HEK293 (cell line): Measurements from ENCODE around the gene PNPO.

Source experiments
- CTCF ChIA-PET: fragments of 350-600 bp; formaldehyde crosslinking; extraction: SDS; loops from one replicate; lab custom pipeline; 2021; ENCODE audit warnings: antibody characterized with exemption; lab: Yijun Ruan, JAX
- POLR2A ChIA-PET: fragments of 300-600 bp; formaldehyde crosslinking; extraction: SDS; loops from one replicate; lab custom pipeline; 2020; ENCODE audit warnings: antibody characterized with exemption, inconsistent platforms; lab: Yijun Ruan, JAX
- H3K27ac ChIP-seq: fragments of 200-500 bp; sonication (Bioruptor generic); 2 replicates; pipeline ENCODE4 v1.5.1; 2014; ENCODE audit warnings: low read depth, low read length, control low read depth, inconsistent platforms; ENCODE audit errors: extremely low read depth
- H3K36me3 ChIP-seq, 2 experiments: fragments of 200-500 bp in 1 of 2; sonication (Bioruptor generic) in 1 of 2; 1 replicate in 1 of 2; 2 replicates in 1 of 2; pipeline ENCODE4 v1.5.1; 2014 to 2017; ENCODE audit warnings: inconsistent platforms in 2 of 2, low read length in 2 of 2; ENCODE audit not compliant: control insufficient read depth in 2 of 2, insufficient read depth in 1 of 2
- H3K4me1 ChIP-seq: fragments of 200-500 bp; sonication (Bioruptor generic); 2 replicates; pipeline ENCODE4 v1.5.1; 2014; ENCODE audit warnings: mild to moderate bottlenecking, low read length, inconsistent platforms; ENCODE audit not compliant: control insufficient read depth, insufficient read depth
- H3K4me3 ChIP-seq: 2 replicates; pipeline ENCODE4 v1.5.1; 2011; ENCODE audit warnings: low read depth, mild to moderate bottlenecking, control low read depth, low read length, moderate library complexity
- H3K9me3 ChIP-seq: fragments of 200-500 bp; sonication (Bioruptor generic); 2 replicates; pipeline ENCODE4 v1.5.1; 2014; ENCODE audit warnings: low read depth, low read length, inconsistent platforms; ENCODE audit not compliant: control insufficient read depth, insufficient read depth
- GLI2 ChIP-seq: fragments of 450-650 bp; formaldehyde crosslinking; IDR thresholded peaks from 2 replicates; pipeline ENCODE4; 2017; ENCODE audit warnings: missing biosample characterization, missing genetic modification characterization, low read depth, borderline replicate concordance
- HOXD13 ChIP-seq: sonication (generic); formaldehyde crosslinking; IDR thresholded peaks from 2 replicates; pipeline ENCODE4 v1.8.0; 2022; ENCODE audit warnings: missing genetic modification reagents, borderline replicate concordance
- OVOL3 ChIP-seq: fragments of 450-650 bp; formaldehyde crosslinking; IDR thresholded peaks from 2 replicates; pipeline ENCODE4 v1.5.1; 2016; ENCODE audit warnings: missing biosample characterization, missing genetic modification characterization
- PRDM1 ChIP-seq: fragments of 450-650 bp; formaldehyde crosslinking; IDR thresholded peaks from 2 replicates; pipeline ENCODE4; 2016; ENCODE audit warnings: missing biosample characterization, missing genetic modification characterization
- SP7 ChIP-seq: fragments of 450-650 bp; formaldehyde crosslinking; IDR thresholded peaks from 2 replicates; pipeline ENCODE4 v1.5.1; 2016; ENCODE audit warnings: missing biosample characterization, missing genetic modification characterization
- WT1 ChIP-seq: fragments of 450-650 bp; formaldehyde crosslinking; IDR thresholded peaks from 2 replicates; pipeline ENCODE4 v1.5.1; 2016; ENCODE audit warnings: missing biosample characterization, missing genetic modification characterization
- ZFP41 ChIP-seq: fragments of 450-650 bp; formaldehyde crosslinking; IDR thresholded peaks from 2 replicates; pipeline ENCODE4 v1.5.1; 2016; ENCODE audit warnings: missing biosample characterization, missing genetic modification characterization, borderline replicate concordance
- ZIC2 ChIP-seq: fragments of 450-650 bp; formaldehyde crosslinking; IDR thresholded peaks from 2 replicates; pipeline ENCODE4 v1.5.1; 2016; ENCODE audit warnings: missing biosample characterization, missing genetic modification characterization
- ZNF175 ChIP-seq: fragments of 450-650 bp; formaldehyde crosslinking; IDR thresholded peaks from 2 replicates; pipeline ENCODE4 v1.5.1; 2016; ENCODE audit warnings: missing biosample characterization, missing genetic modification characterization
- ZNF341 ChIP-seq: fragments of 450-650 bp; formaldehyde crosslinking; IDR thresholded peaks from 2 replicates; pipeline ENCODE4; 2016; ENCODE audit warnings: low read depth, missing biosample characterization, missing genetic modification characterization
- ZNF433 ChIP-seq: fragments of 450-650 bp; formaldehyde crosslinking; IDR thresholded peaks from 2 replicates; pipeline ENCODE4 v1.5.1; 2016; ENCODE audit warnings: missing biosample characterization, missing genetic modification characterization, low read depth
- ZNF558 ChIP-seq: fragments of 450-650 bp; formaldehyde crosslinking; IDR thresholded peaks from 2 replicates; pipeline ENCODE4 v1.5.1; 2016; ENCODE audit warnings: missing biosample characterization, missing genetic modification characterization
- ZNF585B ChIP-seq: fragments of 450-650 bp; formaldehyde crosslinking; IDR thresholded peaks from 2 replicates; pipeline ENCODE4 v1.5.1; 2016; ENCODE audit warnings: missing biosample characterization, missing genetic modification characterization
- ZNF664 ChIP-seq: fragments of 450-650 bp; formaldehyde crosslinking; IDR thresholded peaks from 2 replicates; pipeline ENCODE4 v1.5.1; 2016; ENCODE audit warnings: missing biosample characterization, missing genetic modification characterization
- ZNF76 ChIP-seq: fragments of 450-650 bp; formaldehyde crosslinking; IDR thresholded peaks from 2 replicates; pipeline ENCODE4; 2016; ENCODE audit warnings: low read depth, missing biosample characterization, missing genetic modification characterization, borderline replicate concordance
- ZNF768 ChIP-seq: fragments of 450-650 bp; formaldehyde crosslinking; IDR thresholded peaks from 2 replicates; pipeline ENCODE4 v1.5.1; 2018; ENCODE audit warnings: missing biosample characterization, mild to moderate bottlenecking, missing genetic modification characterization
- ZNF837 ChIP-seq: fragments of 450-650 bp; formaldehyde crosslinking; IDR thresholded peaks from 2 replicates; pipeline ENCODE4 v1.5.1; 2016; ENCODE audit warnings: missing biosample characterization, missing genetic modification characterization
- TF ChIP-seq, protein P1 (sequence below): fragments of 450-650 bp; formaldehyde crosslinking; IDR thresholded peaks from 2 replicates; pipeline ENCODE4 v1.5.1; 2016; ENCODE audit warnings: missing biosample characterization, missing genetic modification characterization, low read depth
- TF ChIP-seq, protein P2 (sequence below): fragments of 450-650 bp; formaldehyde crosslinking; IDR thresholded peaks from 2 replicates; pipeline ENCODE4 v1.5.1; 2016; ENCODE audit warnings: missing biosample characterization, missing genetic modification characterization
- TF ChIP-seq, protein P3 (sequence below): fragments of 450-650 bp; formaldehyde crosslinking; IDR thresholded peaks from 2 replicates; pipeline ENCODE4 v1.5.1; 2017; ENCODE audit warnings: missing biosample characterization, missing genetic modification characterization

Gene PNPO

DNA sequence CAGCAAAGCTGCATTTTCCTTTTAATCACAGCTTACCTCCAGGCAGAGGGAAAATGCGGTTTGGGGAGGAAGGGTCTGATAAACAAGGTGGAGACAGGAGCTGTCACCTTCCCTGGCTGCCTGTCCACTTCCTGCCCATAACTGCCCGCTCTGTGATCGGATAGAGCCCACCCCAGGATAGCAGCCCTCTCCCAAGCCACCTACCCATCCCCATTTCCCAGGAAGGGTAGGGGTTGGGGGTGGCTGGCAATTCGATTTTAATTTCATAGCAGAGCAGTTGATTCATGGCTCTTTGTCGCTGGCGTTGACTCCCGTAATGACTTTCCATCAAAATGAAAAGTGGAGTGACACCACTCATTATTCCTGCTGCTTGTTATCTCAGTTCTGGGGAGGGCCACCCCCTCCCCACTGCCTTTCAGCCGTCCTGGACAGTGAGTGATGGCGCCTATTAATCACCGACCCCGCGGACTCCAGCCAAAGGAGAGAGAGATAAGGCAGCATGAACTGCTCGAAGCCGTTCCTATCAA, 40.8 kb downstream of the PNPO start:
- Histone ChIP-seq H3K9me3 (no peaks in the 10 kb centered on the region), H3K4me3 (no peak overlapping the region), H3K27ac (no peak overlapping the region), H3K36me3 (peaks cover 22 to 67% of the 10 kb centered on the region in 2 experiments), H3K4me1 (no peaks in the 10 kb centered on the region)
- POLR2A ChIA-PET = interaction anchor here (2.1 kb wide), 1 partner anchor 36 kb away, joined by 6 read pairs; no protein-coding TSS in a partner anchor
- TF ChIP-seq ZIC2 (peak; percentile 80), WT1 (peak; percentile 81), SP7 (peak; percentile 94), ZNF837 (tag by site-specific recombination) (no peak)
- CTCF ChIA-PET = interaction anchor here (3.5 to 21.9 kb wide), 3 partner anchors 11 to 34 kb away, joined by 21 to 592 read pairs (median 386); partner anchors contain the start of genes CDK5RAP3, PNPO and PRR15L

- Histone ChIP-seq H3K4me3 (no peak overlapping the region), H3K27ac (no peak overlapping the region), H3K9me3 (no peaks in the 10 kb centered on the region), H3K4me1 (peaks cover 4% of the 10 kb centered on the region; the same call in 1 of the 2 replicates), H3K36me3 (peaks cover 15 to 62% of the 10 kb centered on the region in 2 experiments)
- TF ChIP-seq, protein P1, sequence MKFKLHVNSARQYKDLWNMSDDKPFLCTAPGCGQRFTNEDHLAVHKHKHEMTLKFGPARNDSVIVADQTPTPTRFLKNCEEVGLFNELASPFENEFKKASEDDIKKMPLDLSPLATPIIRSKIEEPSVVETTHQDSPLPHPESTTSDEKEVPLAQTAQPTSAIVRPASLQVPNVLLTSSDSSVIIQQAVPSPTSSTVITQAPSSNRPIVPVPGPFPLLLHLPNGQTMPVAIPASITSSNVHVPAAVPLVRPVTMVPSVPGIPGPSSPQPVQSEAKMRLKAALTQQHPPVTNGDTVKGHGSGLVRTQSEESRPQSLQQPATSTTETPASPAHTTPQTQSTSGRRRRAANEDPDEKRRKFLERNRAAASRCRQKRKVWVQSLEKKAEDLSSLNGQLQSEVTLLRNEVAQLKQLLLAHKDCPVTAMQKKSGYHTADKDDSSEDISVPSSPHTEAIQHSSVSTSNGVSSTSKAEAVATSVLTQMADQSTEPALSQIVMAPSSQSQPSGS (tag by site-specific recombination) = no peak
- TF ChIP-seq ZIC2 (peak; percentile 0; the same call in 1 of the 2 replicates), ZNF76 (no peak), ZNF558 (tag by site-specific recombination) (no peak), ZNF433 (tag by site-specific recombination) (no peak), ZNF585B (tag by site-specific recombination) (no peak), ZNF341 (0 out of 2 replicates have a peak, but pooled peaks have one; percentile 23), PRDM1 (tag by site-specific recombination) (no peak), GLI2 (tag by site-specific recombination) (no peak), OVOL3 (tag by site-specific recombination) (no peak), HOXD13 (CRISPR knock-in tag) (no peak), ZNF768 (tag by site-specific recombination) (no peak), ZFP41 (tag by site-specific recombination) (no peak), ZNF175 (no peak), ZNF664 (no peak)
- TF ChIP-seq, protein P2, sequence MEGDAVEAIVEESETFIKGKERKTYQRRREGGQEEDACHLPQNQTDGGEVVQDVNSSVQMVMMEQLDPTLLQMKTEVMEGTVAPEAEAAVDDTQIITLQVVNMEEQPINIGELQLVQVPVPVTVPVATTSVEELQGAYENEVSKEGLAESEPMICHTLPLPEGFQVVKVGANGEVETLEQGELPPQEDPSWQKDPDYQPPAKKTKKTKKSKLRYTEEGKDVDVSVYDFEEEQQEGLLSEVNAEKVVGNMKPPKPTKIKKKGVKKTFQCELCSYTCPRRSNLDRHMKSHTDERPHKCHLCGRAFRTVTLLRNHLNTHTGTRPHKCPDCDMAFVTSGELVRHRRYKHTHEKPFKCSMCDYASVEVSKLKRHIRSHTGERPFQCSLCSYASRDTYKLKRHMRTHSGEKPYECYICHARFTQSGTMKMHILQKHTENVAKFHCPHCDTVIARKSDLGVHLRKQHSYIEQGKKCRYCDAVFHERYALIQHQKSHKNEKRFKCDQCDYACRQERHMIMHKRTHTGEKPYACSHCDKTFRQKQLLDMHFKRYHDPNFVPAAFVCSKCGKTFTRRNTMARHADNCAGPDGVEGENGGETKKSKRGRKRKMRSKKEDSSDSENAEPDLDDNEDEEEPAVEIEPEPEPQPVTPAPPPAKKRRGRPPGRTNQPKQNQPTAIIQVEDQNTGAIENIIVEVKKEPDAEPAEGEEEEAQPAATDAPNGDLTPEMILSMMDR = no peak
- TF ChIP-seq, protein P3, sequence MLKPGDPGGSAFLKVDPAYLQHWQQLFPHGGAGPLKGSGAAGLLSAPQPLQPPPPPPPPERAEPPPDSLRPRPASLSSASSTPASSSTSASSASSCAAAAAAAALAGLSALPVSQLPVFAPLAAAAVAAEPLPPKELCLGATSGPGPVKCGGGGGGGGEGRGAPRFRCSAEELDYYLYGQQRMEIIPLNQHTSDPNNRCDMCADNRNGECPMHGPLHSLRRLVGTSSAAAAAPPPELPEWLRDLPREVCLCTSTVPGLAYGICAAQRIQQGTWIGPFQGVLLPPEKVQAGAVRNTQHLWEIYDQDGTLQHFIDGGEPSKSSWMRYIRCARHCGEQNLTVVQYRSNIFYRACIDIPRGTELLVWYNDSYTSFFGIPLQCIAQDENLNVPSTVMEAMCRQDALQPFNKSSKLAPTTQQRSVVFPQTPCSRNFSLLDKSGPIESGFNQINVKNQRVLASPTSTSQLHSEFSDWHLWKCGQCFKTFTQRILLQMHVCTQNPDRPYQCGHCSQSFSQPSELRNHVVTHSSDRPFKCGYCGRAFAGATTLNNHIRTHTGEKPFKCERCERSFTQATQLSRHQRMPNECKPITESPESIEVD (tag by site-specific recombination) = no peak
- ChIA-PET POLR2A (interaction anchor here (1.1 to 2.1 kb wide), 4 partner anchors 12 to 35 kb away, joined by 3 to 6 read pairs (median 4); partner anchors contain the start of gene CDK5RAP3), CTCF (interaction anchor here (0.6 to 21.9 kb wide), 6 partner anchors 11 to 160 kb away, joined by 3 to 592 read pairs (median 12); partner anchors contain the start of genes CDK5RAP3, PNPO, PRR15L and SCRN2)
Measured at GRCh38 chr17:47982645-47983390, 41.4 kb downstream of the PNPO start.
